PC-9 (cell line): ENCODE data around the gene GPR35.

Experiments
- EZH2 ChIP-seq: fragments of 200-600 bp; sonication (generic); IDR thresholded peaks from 2 replicates; pipeline ENCODE4 v1.8.0; 2017; ENCODE audit warnings: antibody characterized with exemption, low read depth
- TF ChIP-seq, protein P1 (sequence below): fragments of 200-600 bp; sonication (generic); conservative IDR thresholded peaks from 2 replicates; pipeline ENCODE4 v1.6.1; 2017; ENCODE audit warnings: mixed run types, antibody characterized with exemption, mild to moderate bottlenecking, moderate library complexity

DNA sequence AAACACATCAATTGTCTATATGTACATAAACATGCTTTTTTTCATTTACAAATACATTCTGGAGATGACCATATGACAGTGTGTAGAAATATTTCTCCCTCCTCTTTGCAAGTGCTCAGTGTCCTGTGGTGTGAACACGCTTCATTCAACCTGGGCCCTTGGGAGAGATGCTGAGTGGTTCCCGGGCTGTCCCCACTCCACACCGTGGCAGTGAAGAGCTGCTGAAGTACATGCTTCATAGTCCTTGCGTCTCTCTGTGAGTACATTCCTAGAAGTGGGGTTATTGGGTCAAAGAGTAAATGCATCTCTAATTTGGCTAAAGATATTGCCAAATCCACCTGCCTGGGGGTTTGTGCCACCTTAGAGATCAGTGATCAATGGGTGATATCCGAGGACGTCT lies 6.5 kb upstream of the GPR35 start:
- TF ChIP-seq EZH2: no peak
- TF ChIP-seq, protein P1, sequence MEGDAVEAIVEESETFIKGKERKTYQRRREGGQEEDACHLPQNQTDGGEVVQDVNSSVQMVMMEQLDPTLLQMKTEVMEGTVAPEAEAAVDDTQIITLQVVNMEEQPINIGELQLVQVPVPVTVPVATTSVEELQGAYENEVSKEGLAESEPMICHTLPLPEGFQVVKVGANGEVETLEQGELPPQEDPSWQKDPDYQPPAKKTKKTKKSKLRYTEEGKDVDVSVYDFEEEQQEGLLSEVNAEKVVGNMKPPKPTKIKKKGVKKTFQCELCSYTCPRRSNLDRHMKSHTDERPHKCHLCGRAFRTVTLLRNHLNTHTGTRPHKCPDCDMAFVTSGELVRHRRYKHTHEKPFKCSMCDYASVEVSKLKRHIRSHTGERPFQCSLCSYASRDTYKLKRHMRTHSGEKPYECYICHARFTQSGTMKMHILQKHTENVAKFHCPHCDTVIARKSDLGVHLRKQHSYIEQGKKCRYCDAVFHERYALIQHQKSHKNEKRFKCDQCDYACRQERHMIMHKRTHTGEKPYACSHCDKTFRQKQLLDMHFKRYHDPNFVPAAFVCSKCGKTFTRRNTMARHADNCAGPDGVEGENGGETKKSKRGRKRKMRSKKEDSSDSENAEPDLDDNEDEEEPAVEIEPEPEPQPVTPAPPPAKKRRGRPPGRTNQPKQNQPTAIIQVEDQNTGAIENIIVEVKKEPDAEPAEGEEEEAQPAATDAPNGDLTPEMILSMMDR: no peak
